Heart left ventricle (tissue), 13 donors: ENCODE results near the gene PARM1.

Source experiments
- POLR2A ChIP-seq, 2 donors: fragments of 450-650 bp; IDR thresholded peaks; one replicate each; pipeline ENCODE4 v1.6.1; 2017; ENCODE audit warnings: antibody characterized with exemption in 2 of 2, mild to moderate bottlenecking in 2 of 2, moderate library complexity in 2 of 2
- TF ChIP-seq, protein P1 (sequence below), 12 donors: fragments of 200-600 bp; sonication (generic) in 4 of 12; IDR thresholded peaks; one replicate each; pipeline versions ENCODE4 v1.5.0 to v1.8.0; 2018 to 2022; ENCODE audit warnings: antibody characterized with exemption in 12 of 12, mild to moderate bottlenecking in 5 of 12
- donor health status: ischemic (EF 13 %, LVEDD 7.1; RV severe dilation, severe dysfunction).
- donor health status: DM: no; HTN: yes; CAD: no.
- donor health status: DM: no; HTN: no; CAD: no.
- donor health status: ischemic (EF 25% LVEDD 6.9; RV normal size, moderate dysfunction).
- donor health status: ischemic (EF 25% LVEDD 5.7; RV mildly dilated, moderate dysfunction).
- donor health status: ischemic (EF 35%, LVEDD 5.7; RV mildly dilated, moderate dysfunction).
- donor health status: nonischemic (EF 11% LVEDD 7.7; RV severe dilation, severe dysfunction).
- donor health status: DM: yes; HTN: yes; CAD: no.
- donor health status: PGD.
- donor health status: ischemic (EF 29% LVEDD 5.4; RV normal size, mild dysfunction).
- donor health status: nonischemic (EF 23%, LVEDD 6.1; RV moderate dilation, normal function).

DNA sequence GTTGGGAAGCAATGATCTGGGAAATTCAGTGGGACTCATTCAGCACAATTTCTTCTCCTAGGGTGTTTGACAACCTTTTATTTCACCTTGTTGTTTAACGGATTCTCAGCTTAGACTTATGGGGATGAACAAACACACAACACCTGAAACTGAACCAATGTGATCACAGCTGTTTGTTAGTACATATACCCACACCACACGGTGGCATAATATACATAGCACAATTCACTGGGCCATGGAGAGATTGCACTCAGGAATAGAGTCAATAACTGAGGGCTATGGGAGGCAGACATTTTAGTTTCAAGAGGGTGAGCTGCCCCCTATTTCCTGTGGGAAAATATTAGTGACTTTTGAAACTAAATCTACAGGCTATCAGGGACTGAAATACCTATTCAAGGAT, 148.0 kb downstream of the PARM1 start:
- TF ChIP-seq, protein P1, sequence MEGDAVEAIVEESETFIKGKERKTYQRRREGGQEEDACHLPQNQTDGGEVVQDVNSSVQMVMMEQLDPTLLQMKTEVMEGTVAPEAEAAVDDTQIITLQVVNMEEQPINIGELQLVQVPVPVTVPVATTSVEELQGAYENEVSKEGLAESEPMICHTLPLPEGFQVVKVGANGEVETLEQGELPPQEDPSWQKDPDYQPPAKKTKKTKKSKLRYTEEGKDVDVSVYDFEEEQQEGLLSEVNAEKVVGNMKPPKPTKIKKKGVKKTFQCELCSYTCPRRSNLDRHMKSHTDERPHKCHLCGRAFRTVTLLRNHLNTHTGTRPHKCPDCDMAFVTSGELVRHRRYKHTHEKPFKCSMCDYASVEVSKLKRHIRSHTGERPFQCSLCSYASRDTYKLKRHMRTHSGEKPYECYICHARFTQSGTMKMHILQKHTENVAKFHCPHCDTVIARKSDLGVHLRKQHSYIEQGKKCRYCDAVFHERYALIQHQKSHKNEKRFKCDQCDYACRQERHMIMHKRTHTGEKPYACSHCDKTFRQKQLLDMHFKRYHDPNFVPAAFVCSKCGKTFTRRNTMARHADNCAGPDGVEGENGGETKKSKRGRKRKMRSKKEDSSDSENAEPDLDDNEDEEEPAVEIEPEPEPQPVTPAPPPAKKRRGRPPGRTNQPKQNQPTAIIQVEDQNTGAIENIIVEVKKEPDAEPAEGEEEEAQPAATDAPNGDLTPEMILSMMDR (IDR thresholded peaks at IDR 0.05): no peak
- no peak for TF ChIP-seq POLR2A (IDR thresholded peaks at IDR 0.05)
